ENCODE data around the gene TST. TPM values are rescaled to one million over a fixed set of nuclear protein-coding genes. Genes with fewer than 3 reads are reported as not detected.

Gene TST
- total RNA-seq (2011; cell fraction: chromatin; rRNA removed; ENCODE audit: low replicate concordance) = 2.6 and 16.9 TPM in 2 replicates
- total RNA-seq (2011; cell fraction: nucleolus; rRNA removed) = 23.8 and 27.2 TPM in 2 replicates
- total RNA-seq (2011; cell fraction: nucleoplasm; rRNA removed) = 7.9 and 8.0 TPM in 2 replicates
- 26.7 and 26.9 TPM in 2 replicates for total RNA-seq (2014; rRNA removed)
- total RNA-seq (2014; rRNA removed; fragmentation: Illumina TruSeq; extraction: Trizol) = 4.1 and 5.7 TPM in 2 replicates
- 12.4 and 13.1 TPM in 2 replicates for total RNA-seq (2015; rRNA removed; fragmentation: Illumina TruSeq; extraction: Trizol)
- 23.1 and 23.8 TPM in 2 replicates for total RNA-seq (2021)
- polyA plus RNA-seq (2011; rRNA removed) = 14.0 and 18.6 TPM in 2 replicates
- polyA plus RNA-seq (2011; cell fraction: cytosol; rRNA removed) = 23.0 and 51.6 TPM in 2 replicates
- 10.6 and 13.0 TPM in 2 replicates for polyA plus RNA-seq (2011; cell fraction: nucleus; rRNA removed)
- polyA plus RNA-seq (2012) = 13.1 and 24.0 TPM in 2 replicates
- polyA plus RNA-seq (2014; fragmentation: Illumina TruSeq; extraction: Trizol) = 7.7 and 14.4 TPM in 2 replicates
- polyA plus RNA-seq (2014; fragmentation: Nextera tagmentation; extraction: Ambion mirVana) = 1 to 10 TPM; 1.4 to 4.3 TPM
- 19.7 and 26.1 TPM in 2 replicates for polyA plus RNA-seq (2014; rRNA removed)
- 4.4 and 5.5 TPM in 2 replicates for polyA minus RNA-seq (2011; rRNA and poly(A)+ RNA removed)
- 10.1 and 12.3 TPM in 2 replicates for polyA minus RNA-seq (2011; cell fraction: cytosol; rRNA and poly(A)+ RNA removed)
- 13.2 and 18.7 TPM in 2 replicates for polyA minus RNA-seq (2011; cell fraction: nucleus; rRNA and poly(A)+ RNA removed)
- Bru-seq, nascent RNA = percentile 71 among the genes with signal in this experiment
- BruChase-seq, experiment 1, labeled RNA remaining after a 2-hour chase = percentile 54 among the genes with signal in this experiment
- BruChase-seq, experiment 2, labeled RNA remaining after a 6-hour chase = percentile 56 among the genes with signal in this experiment
- long read RNA-seq, experiment 1, transcript TST-202 (2 exons, 1,797 nt) = major isoform, 15 of 26 reads
- long read RNA-seq, experiment 1, transcript TST-201 (3 exons, 1,211 nt) = minor isoform, 7 of 26 reads
- long read RNA-seq, experiment 1, partial matches to known transcripts = 0 of 26 reads
- long read RNA-seq, experiment 1, other reads (novel, unspliced or antisense) = 4 of 26 reads
- long read RNA-seq, experiment 2, transcript TST-201 (3 exons, 1,211 nt) = major isoform, 29 of 43 reads
- long read RNA-seq, experiment 2, transcript TST-202 (2 exons, 1,797 nt) = minor isoform, 9 of 43 reads
- long read RNA-seq, experiment 2, partial matches to known transcripts = 3 of 43 reads
- long read RNA-seq, experiment 2, other reads (novel, unspliced or antisense) = 2 of 43 reads
- long read RNA-seq, experiment 3, transcript TST-201 (3 exons, 1,211 nt) = major isoform, 5 of 7 reads
- long read RNA-seq, experiment 3, partial matches to known transcripts = 0 of 7 reads
- long read RNA-seq, experiment 3, other reads (novel, unspliced or antisense) = 0 of 7 reads

- intact Hi-C loops (cut with micrococcal nuclease) = no loop called here
- BruUV-seq (replicated peaks) = no TSS peak
- peak within 1 kb of the TSS; percentile 87 for H3K27ac ChIP-seq (ENCODE audit: extremely low read depth, low read depth, low read length)
- peaks cover 52% of the 10 kb centered on the region for H3K79me2 ChIP-seq (ENCODE audit: control insufficient read depth, insufficient read depth, low read length)
- H4K20me1 ChIP-seq (replicated peaks; ENCODE audit: control insufficient read depth, insufficient read depth, low read length) = peaks cover 6% of the 10 kb centered on the region
- no peaks in the 10 kb centered on the region for H3K27me3 ChIP-seq (ENCODE audit: control insufficient read depth in 2 of 2, insufficient read depth in 2 of 2, low read length in 2 of 2)
- ChIA-PET CTCF (ENCODE audit: low intra/inter-chr PET ratio) (no interaction called here), POLR2A (interaction anchor here (0.6 to 1.3 kb wide), 4 partner anchors 10 to 55 kb away, joined by 3 to 6 read pairs (median 4); no protein-coding TSS in a partner anchor)
- no peaks in the 10 kb centered on the region for H3K9me1 ChIP-seq (ENCODE audit: control insufficient read depth, insufficient read depth, low read length)
- in situ Hi-C loops (cut with MboI) = no loop called here
- peak within 1 kb of the TSS; percentile 90 for H2AFZ ChIP-seq (ENCODE audit: low read depth, low read length)
- peak within 1 kb of the TSS; percentile 83 to 95 for H3K9ac ChIP-seq (ENCODE audit: insufficient read depth in 1 of 2, low read depth in 2 of 2, low read length in 2 of 2)
- peak; percentile 77 for ATAC-seq
- H3K9me3 ChIP-seq (replicated peaks; ENCODE audit: control insufficient read depth, insufficient read depth, low read depth, low read length) = no peaks in the 10 kb centered on the region
- peak within 1 kb of the TSS; percentile 94 for H3K4me2 ChIP-seq (ENCODE audit: insufficient read depth, low read length)
- peaks cover 37% of the 10 kb centered on the region; the same call in 2 of the 3 replicates for H3K36me3 ChIP-seq (ENCODE audit: control insufficient read depth, insufficient read depth, low read length)
- peak; percentile 77 to 82 (median 81) for DNase-seq (ENCODE audit: extremely low read depth in 1 of 4, low spot score in 3 of 4)
- 3% methylated on average over 6 of the region's 107 CpGs for WGBS (ENCODE audit: insufficient coverage, low coverage, missing lambda C conversion rate)
- H3K4me1 ChIP-seq (replicated peaks in 1 of 2; ENCODE audit: control insufficient read depth in 2 of 2, insufficient read depth in 2 of 2, low read length in 2 of 2) = peaks cover 28 to 56% of the 10 kb centered on the region in 2 experiments; a peak in 4 of 5 replicates
- peak within 1 kb of the TSS; percentile 90 for H3K4me3 ChIP-seq
- FAIRE-seq = no peak
- no peak for TF ChIP-seq ESRRB (CRISPR knock-in tag; IDR thresholded peaks at IDR 0.05; ENCODE audit: borderline replicate concordance)
- TF ChIP-seq MAZ (CRISPR knock-in tag; conservative IDR thresholded peaks at IDR 0.05 in 1 of 2, IDR thresholded peaks at IDR 0.05 in 1 of 2) = peak; percentile 34 to 64; a peak in 2 of 4 replicates
- TF ChIP-seq, protein P1, sequence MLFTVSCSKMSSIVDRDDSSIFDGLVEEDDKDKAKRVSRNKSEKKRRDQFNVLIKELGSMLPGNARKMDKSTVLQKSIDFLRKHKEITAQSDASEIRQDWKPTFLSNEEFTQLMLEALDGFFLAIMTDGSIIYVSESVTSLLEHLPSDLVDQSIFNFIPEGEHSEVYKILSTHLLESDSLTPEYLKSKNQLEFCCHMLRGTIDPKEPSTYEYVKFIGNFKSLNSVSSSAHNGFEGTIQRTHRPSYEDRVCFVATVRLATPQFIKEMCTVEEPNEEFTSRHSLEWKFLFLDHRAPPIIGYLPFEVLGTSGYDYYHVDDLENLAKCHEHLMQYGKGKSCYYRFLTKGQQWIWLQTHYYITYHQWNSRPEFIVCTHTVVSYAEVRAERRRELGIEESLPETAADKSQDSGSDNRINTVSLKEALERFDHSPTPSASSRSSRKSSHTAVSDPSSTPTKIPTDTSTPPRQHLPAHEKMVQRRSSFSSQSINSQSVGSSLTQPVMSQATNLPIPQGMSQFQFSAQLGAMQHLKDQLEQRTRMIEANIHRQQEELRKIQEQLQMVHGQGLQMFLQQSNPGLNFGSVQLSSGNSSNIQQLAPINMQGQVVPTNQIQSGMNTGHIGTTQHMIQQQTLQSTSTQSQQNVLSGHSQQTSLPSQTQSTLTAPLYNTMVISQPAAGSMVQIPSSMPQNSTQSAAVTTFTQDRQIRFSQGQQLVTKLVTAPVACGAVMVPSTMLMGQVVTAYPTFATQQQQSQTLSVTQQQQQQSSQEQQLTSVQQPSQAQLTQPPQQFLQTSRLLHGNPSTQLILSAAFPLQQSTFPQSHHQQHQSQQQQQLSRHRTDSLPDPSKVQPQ (CRISPR knock-in tag; IDR thresholded peaks at IDR 0.05; ENCODE audit: borderline replicate concordance) = no peak
- no peak for TF ChIP-seq HDAC3 (IDR thresholded peaks at IDR 0.05; ENCODE audit: borderline replicate concordance, partially characterized antibody)
- TF ChIP-seq COPS2 (conservative IDR thresholded peaks at IDR 0.05) = no peak
- TF ChIP-seq, protein P2, sequence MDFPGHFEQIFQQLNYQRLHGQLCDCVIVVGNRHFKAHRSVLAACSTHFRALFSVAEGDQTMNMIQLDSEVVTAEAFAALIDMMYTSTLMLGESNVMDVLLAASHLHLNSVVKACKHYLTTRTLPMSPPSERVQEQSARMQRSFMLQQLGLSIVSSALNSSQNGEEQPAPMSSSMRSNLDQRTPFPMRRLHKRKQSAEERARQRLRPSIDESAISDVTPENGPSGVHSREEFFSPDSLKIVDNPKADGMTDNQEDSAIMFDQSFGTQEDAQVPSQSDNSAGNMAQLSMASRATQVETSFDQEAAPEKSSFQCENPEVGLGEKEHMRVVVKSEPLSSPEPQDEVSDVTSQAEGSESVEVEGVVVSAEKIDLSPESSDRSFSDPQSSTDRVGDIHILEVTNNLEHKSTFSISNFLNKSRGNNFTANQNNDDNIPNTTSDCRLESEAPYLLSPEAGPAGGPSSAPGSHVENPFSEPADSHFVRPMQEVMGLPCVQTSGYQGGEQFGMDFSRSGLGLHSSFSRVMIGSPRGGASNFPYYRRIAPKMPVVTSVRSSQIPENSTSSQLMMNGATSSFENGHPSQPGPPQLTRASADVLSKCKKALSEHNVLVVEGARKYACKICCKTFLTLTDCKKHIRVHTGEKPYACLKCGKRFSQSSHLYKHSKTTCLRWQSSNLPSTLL (IDR thresholded peaks at IDR 0.05) = peak; percentile 92
These were observed at the start of gene TST, which contains the start of gene MPST for GRCh38 chr22:37019309-37020191. Gene TST (minus strand): TSS chr22:37019447. CDS start chr22:37018732, 715 bp downstream. Gene MPST (plus strand): TSS chr22:37019742. CDS start chr22:37019837, 95 bp downstream.

Data from K562 (cell line).